SH-SY5Y (cell line): ENCODE measurements around the gene COG6.

ENCODE experiments used
- GATA2 ChIP-seq: IDR thresholded peaks from 2 replicates; pipeline ENCODE4 v1.6.1; 2011; ENCODE audit warnings: mild to moderate bottlenecking, low read depth, low read length
- GATA3 ChIP-seq: IDR thresholded peaks from 2 replicates; pipeline ENCODE4 v1.6.1; 2011; ENCODE audit warnings: low read depth, mild to moderate bottlenecking, low read length, moderate library complexity

GRCh38 chr13:39616087-39616694, 39.3 kb upstream of the COG6 start:
- TF ChIP-seq GATA3: no peak
- no peak for TF ChIP-seq GATA2
